ENCODE results near the gene PYGL.
"Not testable (repeated sequence)": the region's sequence is repeated elsewhere in the genome, so short reads cannot be mapped to it uniquely, and the experiment has no call there.

Gene PYGL

DNA sequence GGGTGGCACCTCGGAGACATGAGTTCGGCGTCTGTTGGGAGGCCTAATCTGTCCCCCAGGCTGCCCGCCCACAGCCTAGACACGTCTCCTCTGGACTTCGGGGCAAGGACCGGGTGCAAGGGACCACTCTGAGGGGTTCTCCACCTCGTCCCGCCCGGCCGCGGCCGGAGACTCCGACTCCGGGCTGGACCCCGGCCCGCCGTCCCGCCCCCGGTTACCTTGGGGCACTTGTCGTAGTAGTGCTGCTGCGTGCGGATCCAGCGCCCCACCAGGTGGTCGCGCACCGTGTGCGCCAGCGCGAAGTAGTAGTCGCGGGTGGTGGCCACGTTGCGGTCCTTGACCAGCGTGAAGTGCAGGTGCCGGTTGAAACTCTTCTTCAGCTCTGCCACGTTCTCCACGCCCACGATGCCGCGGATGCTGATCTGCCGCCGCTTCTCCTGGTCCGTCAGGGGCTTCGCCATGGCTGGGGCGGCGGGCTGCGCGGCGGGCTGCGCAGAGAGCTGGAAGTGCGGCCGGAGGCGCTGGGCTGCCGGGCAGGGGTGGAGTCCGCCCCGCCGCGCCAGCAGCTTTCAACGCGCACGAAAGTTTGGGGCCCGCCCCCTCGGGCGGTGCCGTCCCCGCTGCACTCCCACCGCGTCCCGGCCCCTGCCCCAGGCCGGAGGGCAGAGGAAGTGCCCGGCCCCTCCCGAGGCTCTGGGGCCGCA is at the start of gene PYGL:
PYGL (minus strand) TSS at position 541 of the 704 bp plus-strand sequence; CDS start at position 461, 80 bp downstream.
- peak; percentile 24 for DNase-seq

GRCh38 chr14:50985859-50986331 is 41.6 kb upstream of the PYGL start:
- no peak for DNase-seq

DNA sequence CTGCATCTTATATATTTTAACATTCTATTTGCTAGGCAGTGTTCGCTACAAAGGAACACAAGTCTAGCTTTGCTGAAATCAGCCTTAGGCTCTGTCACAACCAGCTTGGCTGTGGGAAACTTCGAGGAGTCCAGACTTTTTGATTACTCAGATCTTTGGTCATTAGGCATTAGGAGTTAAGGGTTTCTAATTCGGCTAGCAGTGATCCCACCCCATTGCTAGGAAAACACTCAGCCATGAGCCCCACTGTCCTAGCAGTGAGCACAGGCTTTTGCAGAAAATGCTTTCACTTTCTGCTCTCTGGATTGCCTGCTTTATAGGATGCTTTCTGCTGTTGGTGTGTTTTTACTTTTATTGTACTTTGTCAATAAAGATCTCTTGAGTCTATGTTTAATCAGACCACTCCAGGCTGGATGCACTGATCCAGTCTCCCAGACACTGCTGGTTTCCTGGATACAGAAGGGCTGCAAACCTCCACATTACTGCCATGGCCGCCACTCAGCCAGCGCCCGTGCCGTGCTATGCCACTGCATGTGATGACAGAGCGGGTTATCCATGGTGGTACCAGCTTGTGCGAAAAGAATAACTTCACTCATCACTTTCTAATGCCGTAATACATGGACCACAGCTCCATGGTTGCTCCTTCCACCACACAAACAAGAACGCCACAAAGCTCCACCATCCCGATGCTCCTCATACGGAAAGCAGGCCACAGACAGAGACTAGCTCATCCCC is 41.0 kb upstream of the PYGL start:
- no peak for DNase-seq

DNA sequence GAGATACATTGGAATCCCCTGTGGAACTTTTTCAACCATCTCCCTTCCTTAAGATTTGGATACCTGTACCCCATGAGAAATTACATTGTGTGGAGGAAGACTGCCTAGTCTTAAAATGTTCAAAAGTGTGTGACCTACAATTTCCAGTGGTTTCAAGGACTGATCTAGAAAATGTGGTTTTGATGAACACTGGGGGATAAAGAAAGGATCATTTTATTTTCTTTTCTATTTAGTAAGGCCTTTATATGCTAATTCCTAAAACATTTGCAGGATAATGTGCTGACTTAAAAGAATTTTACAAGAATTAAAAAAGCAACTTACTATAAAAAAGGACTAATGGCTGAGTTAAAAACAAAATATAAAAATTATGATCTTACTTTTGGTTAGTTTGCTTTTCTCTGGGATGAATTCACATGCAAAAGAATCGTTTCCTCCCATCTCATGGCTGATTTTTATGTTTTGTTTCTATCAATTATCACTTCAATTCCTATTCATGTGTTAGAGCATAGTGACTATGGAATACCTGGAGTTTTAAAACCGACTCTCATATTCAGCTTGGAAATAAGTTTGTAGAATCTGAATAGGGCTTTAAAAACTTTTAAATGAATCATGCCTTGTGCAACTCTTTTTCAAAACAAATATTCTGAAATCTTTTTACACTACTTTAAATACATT is 39.9 kb upstream of the PYGL start:
- no peak for DNase-seq

DNA sequence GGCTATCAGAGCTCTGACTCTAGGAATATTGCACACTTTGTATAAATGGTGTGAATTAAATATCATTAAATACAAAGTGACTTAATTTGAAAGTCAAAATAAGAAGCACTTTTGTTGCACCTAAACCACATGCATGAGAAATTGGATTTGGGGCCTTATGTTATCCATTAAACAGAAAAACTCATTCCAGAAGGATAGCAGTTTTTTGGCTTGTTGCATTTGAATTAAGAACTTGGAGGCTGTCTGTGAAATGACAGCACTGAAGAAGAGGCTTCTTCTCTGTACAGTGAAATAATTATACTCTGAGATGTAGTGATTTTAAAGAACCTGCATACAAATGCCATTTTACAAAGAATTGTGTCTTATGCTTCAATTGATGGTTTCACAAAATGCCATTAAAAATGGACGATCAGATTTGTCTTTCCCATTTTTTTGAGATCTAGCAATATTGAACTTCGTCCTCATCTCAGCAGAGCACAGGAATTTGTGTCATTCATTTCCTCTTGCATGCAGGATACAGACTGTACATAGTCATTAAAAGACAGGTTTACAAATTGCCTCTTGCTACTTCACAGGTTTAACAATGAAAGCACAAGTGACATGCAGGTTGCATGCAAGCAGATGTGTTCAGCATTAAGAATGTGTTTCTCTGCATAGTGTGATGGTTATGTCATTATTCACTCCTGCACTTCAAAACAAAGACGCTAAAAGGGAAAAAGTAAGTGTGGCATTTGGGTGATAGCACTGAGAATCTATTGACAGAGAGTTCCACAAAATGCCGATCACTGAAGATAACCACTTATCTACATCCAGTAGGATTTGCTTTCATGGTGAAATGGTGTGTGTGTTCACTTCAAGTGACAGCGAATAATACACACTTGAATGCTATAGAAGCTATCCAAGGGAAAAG is 35.9 kb upstream of the PYGL start:
- DNase-seq, result no peak

DNA sequence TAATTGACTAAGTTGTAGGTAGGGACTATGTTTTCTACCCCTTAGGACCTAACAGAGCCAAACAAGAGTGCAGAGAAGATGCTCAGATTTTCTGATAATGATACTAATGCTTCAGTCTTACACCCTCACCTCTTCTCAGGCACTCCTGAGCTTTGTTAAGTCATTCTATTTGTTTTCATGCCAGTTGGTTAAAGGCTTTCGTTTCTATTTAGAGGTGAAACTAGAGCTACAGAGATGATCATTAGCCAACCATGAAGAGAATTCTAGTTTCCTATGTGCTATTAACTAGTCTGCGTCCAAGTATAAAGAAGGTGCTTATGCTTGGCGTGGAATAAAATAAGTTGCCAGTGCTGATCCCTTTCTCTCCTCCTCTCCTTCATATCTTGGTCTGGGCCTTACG is 34.6 kb upstream of the PYGL start:
- DNase-seq, result no peak

DNA sequence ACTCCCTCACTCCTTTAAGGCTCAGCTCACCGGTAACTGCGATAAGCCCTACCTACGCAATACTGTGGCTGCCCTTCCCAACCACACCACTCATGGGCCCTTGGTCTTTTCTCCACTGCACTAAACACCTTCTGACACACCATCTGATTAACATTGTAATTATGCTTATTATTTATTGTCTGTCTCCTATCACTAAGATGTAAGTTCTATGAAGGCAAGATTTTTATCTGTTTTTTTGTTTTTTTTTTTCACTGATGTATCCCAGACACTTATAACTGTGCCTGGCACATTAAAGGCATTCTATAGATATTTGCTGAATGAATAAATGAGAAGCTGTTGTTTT is 34.2 kb upstream of the PYGL start:
- DNase-seq, result no peak

GRCh38 chr14:50977863-50978528 is 33.7 kb upstream of the PYGL start:
- no peak for DNase-seq

GRCh38 chr14:50974118-50974517 is 29.8 kb upstream of the PYGL start:
- DNase-seq, result no peak

- DNase-seq, result no peak
Observed at GRCh38 chr14:50972734-50973133, 28.5 kb upstream of the PYGL start.

GRCh38 chr14:50970886-50971781 is 26.9 kb upstream of the PYGL start:
- DNase-seq, result no peak

DNA sequence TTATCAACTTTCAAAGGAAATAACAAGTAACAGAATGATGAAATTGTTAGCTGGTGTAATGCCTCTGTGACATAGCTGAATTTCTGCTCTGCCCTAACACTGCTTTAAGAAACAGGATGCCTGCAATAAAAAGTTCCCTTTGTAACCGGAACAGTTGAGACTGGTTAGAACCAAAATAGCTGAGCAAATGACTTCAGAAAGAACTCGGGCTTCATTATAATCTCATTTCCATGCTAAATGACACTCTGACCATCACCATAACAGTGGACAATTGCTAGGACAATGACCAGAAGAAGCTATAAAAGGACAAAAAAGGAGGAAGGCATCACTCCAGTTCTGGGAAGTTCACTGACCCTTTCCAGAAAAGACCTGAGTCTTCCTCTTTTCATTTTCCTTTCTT is 23.5 kb upstream of the PYGL start:
- no peak for DNase-seq

DNA sequence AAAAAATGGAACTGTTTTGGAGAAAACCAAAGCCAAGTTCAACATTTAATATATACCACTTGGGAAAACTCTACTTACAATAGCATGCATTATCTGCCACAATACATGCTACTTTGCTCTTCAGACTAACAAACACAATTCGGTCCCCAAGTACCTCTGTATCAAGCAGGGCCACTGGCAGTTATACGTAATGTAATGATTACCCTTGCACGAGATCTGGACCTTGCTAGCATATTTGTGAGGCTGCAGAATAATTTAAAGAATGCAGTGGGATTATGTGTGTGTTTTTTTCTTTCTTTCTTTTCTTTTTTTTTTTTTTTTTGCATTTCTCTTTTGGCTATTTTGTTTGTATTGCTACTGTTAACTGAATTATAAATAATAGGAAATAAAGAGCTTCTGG is 22.8 kb upstream of the PYGL start:
- DNase-seq, result no peak

GRCh38 chr14:50964683-50965390 is 20.6 kb upstream of the PYGL start:
- DNase-seq, result no peak

GRCh38 chr14:50963919-50964318 is 19.6 kb upstream of the PYGL start:
- no peak for DNase-seq

- DNase-seq, result no peak
Observed at GRCh38 chr14:50961605-50962221, 17.4 kb upstream of the PYGL start.

DNA sequence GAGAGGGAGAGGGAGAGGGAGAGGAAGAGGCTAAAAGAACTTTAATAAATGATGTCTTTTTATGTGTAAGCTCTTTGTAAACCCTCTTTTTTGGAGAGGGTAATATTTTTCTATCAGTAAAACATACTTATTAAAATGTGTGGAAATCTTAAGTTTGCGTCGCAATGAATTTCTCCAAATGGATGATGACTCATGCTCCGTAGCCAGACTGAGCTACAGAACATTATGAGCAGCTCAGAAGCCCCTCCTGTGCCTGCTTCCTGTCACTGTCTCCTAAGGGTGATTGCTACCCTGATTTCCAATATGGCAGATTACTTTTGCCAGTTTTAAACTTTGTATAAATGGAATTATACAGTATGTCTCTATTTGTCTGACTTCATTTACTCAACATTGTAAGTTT is 13.0 kb upstream of the PYGL start:
- DNase-seq, result no peak

GRCh38 chr14:50956421-50956820 is 12.1 kb upstream of the PYGL start:
- DNase-seq, result not testable (repeated sequence)

- no peak for DNase-seq
Observed at GRCh38 chr14:50955373-50956043, 11.2 kb upstream of the PYGL start.
